Left lung (tissue), 10 donors: Measurements from ENCODE around the gene PALMD. TPM values are rescaled to one million over a fixed set of nuclear protein-coding genes. Genes with fewer than 3 reads are reported as not detected.

Experiments used
- ATAC-seq: fragments of 200-7000 bp; cut with Tn5 transposase; one replicate; pipeline ENCODE4 v1.9.1; 2020; ENCODE audit warnings: moderate library complexity
- DNase-seq, 4 donors: peaks; one replicate each; pipeline ENCODE4 v3.0.0-alpha.2; 2013 to 2020
- H3K27ac ChIP-seq, 2 donors: fragments of 200-600 bp; sonication (generic) in 1 of 2; one replicate each; pipeline versions ENCODE4 v1.5.0 to v1.8.0; 2020 to 2021
- H3K27me3 ChIP-seq, 2 donors: fragments of 200-600 bp; sonication (generic) in 1 of 2; one replicate each; pipeline versions ENCODE4 v1.5.0 to v1.8.0; 2020 to 2021
- H3K36me3 ChIP-seq, 2 donors: fragments of 200-600 bp; sonication (generic) in 1 of 2; one replicate each; pipeline versions ENCODE4 v1.5.0 to v1.8.0; 2020 to 2021
- H3K4me1 ChIP-seq, 2 donors: fragments of 200-600 bp; one replicate each; pipeline ENCODE4 v1.8.0; 2021
- H3K4me3 ChIP-seq, 2 donors: fragments of 200-600 bp; sonication (generic) in 1 of 2; one replicate each; pipeline versions ENCODE4 v1.5.0 to v1.8.0; 2020 to 2021; ENCODE audit warnings: mild to moderate bottlenecking in 1 of 2
- H3K9me3 ChIP-seq, 2 donors: fragments of 200-600 bp; sonication (generic) in 1 of 2; one replicate each; pipeline versions ENCODE4 v1.5.0 to v1.8.0; 2020 to 2021
- intact Hi-C, 2 donors: fragments of 100-400 bp; cut with DNase I; formaldehyde crosslinking; loops; one replicate each; pipeline versions ENCODE4 v1.11.2 to v1.14.2; 2022
- polyA plus RNA-seq, 6 donors: library from polyadenylated mRNA; unstranded; fragments of 120-200 nt; gene quantifications; one replicate each; pipeline ENCODE4 v1.2.1, GENCODE V29; 2013; ENCODE audit not compliant: insufficient read length in 6 of 6
- total RNA-seq, 2 donors: library from RNA; stranded (reverse); fragmentation: NEBNext Ultra II Directional; extraction: Animal tissue kit (Norgen Biotek cat#: 25700); gene quantifications; one replicate each; pipeline ENCODE4 v1.2.1, GENCODE V29; 2021
- TF ChIP-seq, protein P1 (sequence below), 2 donors: fragments of 200-600 bp; sonication (generic) in 1 of 2; IDR thresholded peaks; one replicate each; pipeline versions ENCODE4 v1.5.0 to v1.8.0; 2021; ENCODE audit warnings: antibody characterized with exemption in 2 of 2
- donor health status: DM: no; HTN: yes; CAD: no.
- donor health status: DM: no; HTN: no; CAD: no.

The PALMD gene
- total and polyA plus RNA-seq, 8 donors: 14.3 to 29.9 (median 26.1) TPM

DNA sequence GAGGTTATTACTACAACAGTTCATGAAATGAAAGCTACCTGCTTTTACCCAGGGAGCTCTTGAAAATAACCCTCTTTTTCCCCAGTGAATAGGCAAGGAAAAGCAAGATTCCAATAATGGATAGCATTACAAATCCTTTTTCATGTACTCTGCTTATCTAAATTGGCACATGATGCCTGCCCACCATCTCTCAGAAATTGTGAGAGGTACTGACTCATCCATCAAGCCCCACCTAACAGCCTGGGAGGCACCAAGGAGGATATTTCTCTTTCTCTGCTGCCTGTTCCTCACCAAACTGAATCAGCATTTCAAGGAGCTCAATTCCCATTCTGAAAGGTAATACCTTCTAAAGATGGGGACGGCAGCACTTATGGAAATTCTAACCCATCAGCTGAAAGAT is 34.4 kb downstream of the PALMD start:
- Histone ChIP-seq H3K27ac (no peak overlapping the region), H3K4me1 (no peaks in the 10 kb centered on the region), H3K27me3 (no peaks in the 10 kb centered on the region), H3K36me3 (no peaks in the 10 kb centered on the region), H3K4me3 (no peak overlapping the region), H3K9me3 (no peaks in the 10 kb centered on the region)
- TF ChIP-seq, protein P1, sequence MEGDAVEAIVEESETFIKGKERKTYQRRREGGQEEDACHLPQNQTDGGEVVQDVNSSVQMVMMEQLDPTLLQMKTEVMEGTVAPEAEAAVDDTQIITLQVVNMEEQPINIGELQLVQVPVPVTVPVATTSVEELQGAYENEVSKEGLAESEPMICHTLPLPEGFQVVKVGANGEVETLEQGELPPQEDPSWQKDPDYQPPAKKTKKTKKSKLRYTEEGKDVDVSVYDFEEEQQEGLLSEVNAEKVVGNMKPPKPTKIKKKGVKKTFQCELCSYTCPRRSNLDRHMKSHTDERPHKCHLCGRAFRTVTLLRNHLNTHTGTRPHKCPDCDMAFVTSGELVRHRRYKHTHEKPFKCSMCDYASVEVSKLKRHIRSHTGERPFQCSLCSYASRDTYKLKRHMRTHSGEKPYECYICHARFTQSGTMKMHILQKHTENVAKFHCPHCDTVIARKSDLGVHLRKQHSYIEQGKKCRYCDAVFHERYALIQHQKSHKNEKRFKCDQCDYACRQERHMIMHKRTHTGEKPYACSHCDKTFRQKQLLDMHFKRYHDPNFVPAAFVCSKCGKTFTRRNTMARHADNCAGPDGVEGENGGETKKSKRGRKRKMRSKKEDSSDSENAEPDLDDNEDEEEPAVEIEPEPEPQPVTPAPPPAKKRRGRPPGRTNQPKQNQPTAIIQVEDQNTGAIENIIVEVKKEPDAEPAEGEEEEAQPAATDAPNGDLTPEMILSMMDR (IDR thresholded peaks at IDR 0.05): no peak
- intact Hi-C loops: no loop called here
- DNase-seq (no peak), ATAC-seq (no peak)

DNA sequence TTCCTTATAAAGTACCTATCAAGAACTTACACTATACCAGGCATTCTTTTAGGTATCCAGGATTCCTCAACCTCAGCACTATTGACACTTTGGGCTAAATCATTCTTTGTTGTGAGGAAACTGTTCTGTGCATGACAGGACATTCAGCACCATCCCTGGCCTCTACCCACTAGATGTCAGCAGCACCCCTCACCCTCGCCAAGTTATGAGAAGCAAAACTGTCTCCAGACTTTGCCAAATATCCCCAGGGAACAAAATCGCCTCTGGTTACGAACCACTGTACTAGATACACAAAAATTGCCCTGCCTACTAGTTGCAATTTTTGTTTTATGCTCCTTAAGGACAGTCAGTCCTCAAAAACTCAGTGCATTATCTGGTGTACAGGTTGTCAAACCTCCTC is 35.7 kb downstream of the PALMD start:
- Histone ChIP-seq H3K27me3 (no peaks in the 10 kb centered on the region), H3K9me3 (no peaks in the 10 kb centered on the region), H3K4me3 (no peak overlapping the region), H3K4me1 (no peaks in the 10 kb centered on the region), H3K36me3 (no peaks in the 10 kb centered on the region), H3K27ac (no peak overlapping the region)
- intact Hi-C loops: no loop called here
- TF ChIP-seq, protein P1 (IDR thresholded peaks at IDR 0.05): no peak
- DNase-seq: no peak
- no peak for ATAC-seq

DNA sequence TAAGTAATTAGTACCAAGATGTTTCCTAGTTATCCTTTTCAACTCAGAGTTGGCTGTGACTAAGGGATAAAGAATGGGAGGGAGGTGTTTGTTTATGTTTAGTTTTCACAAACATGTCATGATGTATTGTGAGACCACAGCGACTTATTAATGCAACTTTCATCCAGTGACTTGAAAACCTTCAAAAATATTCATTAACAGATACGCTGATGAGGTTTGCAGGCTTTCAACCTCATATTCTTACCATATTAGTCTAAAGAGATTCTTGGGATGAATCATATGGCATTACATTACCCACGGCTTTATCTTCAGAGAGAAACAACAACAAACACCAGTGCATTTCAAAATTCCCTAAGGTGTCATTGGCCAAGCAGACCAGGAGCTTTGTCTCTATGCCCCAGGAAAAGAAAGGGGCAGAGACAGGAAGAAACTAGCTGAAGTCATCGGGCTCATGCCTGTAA is 36.4 kb downstream of the PALMD start:
- H3K4me3 ChIP-seq: no peak overlapping the region
- TF ChIP-seq, protein P1 (IDR thresholded peaks at IDR 0.05): no peak
- intact Hi-C loops: no loop called here
- no peaks in the 10 kb centered on the region for H3K9me3 ChIP-seq
- no peak overlapping the region for H3K27ac ChIP-seq
- ATAC-seq (no peak), DNase-seq (no peak)
- no peaks in the 10 kb centered on the region for H3K4me1 ChIP-seq
- no peaks in the 10 kb centered on the region for H3K36me3 ChIP-seq
- no peaks in the 10 kb centered on the region for H3K27me3 ChIP-seq

DNA sequence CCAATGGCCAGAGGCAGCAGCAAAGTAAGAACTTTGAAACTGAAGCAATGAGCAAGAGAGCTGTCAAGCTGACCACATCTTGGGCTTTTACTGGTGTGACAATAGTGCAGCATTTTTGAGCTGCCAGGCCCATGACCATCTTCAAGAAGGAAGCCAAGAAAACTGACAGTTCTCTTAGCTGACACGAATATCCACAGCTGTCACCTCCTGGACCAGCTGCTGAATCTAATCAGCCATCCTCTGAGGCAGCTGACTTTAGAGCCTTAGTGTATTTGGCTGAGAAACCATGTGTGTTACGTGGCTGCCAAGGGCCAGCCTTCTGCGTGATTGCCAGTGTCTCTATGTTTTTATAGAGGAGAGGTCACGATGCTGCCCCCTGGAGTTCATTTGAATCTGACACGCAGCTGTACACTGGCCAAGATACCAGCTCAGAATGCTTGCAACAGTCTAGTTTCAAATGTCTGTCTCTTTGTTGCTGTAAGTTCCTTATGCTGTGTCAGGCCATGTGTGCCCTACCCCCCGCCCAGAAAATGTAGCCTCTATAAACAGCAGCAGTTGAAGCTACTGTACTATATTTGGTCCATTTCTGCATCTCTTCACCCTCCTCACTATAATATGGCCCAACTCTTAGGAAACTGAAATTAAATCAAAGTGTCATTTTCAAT is 39.7 kb downstream of the PALMD start:
- no peaks in the 10 kb centered on the region for H3K9me3 ChIP-seq
- peak overlapping the region in 1 of 2 donors; percentile 30 for H3K27ac ChIP-seq
- H3K4me1 ChIP-seq: no peaks in the 10 kb centered on the region
- no peak overlapping the region for H3K4me3 ChIP-seq
- ATAC-seq (peak; percentile 97), DNase-seq (peak in 3 of 4 donors; percentile 52 to 75 (median 57))
- intact Hi-C loops: no loop called here
- H3K27me3 ChIP-seq: no peaks in the 10 kb centered on the region
- TF ChIP-seq, protein P1 (IDR thresholded peaks at IDR 0.05): peak; percentile 42 to 61
- H3K36me3 ChIP-seq: peaks cover 0 to 8% of the 10 kb centered on the region in 2 donors

DNA sequence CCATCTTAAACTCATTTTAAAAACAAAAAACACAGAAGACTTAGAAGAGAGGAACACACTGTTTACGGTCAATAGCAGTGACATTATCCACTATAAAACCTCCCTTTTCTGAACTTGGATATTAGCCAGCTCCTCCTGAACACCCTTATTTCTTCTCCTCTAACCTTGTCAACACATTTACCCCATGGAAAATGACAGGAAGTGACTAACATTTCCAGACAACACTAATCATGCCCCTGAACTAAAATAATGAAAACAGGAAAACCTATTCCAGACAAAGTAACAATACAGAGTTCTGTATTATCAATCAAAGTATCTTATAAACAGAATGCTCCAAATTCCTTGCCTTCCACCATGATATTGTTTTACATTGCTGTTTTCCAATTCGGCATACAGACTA is 45.3 kb downstream of the PALMD start:
- TF ChIP-seq, protein P1 (IDR thresholded peaks at IDR 0.05): no peak
- H3K9me3 ChIP-seq: no peaks in the 10 kb centered on the region
- no peak overlapping the region for H3K27ac ChIP-seq
- intact Hi-C loops: loop anchor here in 1 of 2 donors (10.0 kb wide), 1 partner anchor 196 kb away; no protein-coding TSS in a partner anchor
- no peak overlapping the region for H3K4me3 ChIP-seq
- no peaks in the 10 kb centered on the region for H3K4me1 ChIP-seq
- DNase-seq (no peak), ATAC-seq (no peak)
- no peaks in the 10 kb centered on the region for H3K27me3 ChIP-seq
- H3K36me3 ChIP-seq: peaks cover 0 to 8% of the 10 kb centered on the region in 2 donors
